GM06990 (cell line): Measurements from ENCODE around the gene RAB44.
A peak's percentile ranks its signal among the peaks of the same experiment; 100 is the strongest.
"Not testable (repeated sequence)": the region's sequence is repeated elsewhere in the genome, so short reads cannot be mapped to it uniquely, and the experiment has no call there.

Source experiments
- DNase-seq: peaks from one replicate; pipeline ENCODE4 v3.0.0-alpha.2; 2011; ENCODE audit not compliant: insufficient read length; ENCODE audit errors: extremely low read depth
- H3K27me3 ChIP-seq: replicated peaks from 2 replicates; pipeline ENCODE4 v1.6.0; 2011; ENCODE audit warnings: low read length; ENCODE audit not compliant: control insufficient read depth, insufficient read depth
- H3K36me3 ChIP-seq: 2 replicates; pipeline ENCODE4 v1.5.1; 2011; ENCODE audit warnings: low read length; ENCODE audit not compliant: control insufficient read depth, insufficient read depth
- H3K4me3 ChIP-seq: replicated peaks from 2 replicates; pipeline ENCODE4 v1.5.1; 2011; ENCODE audit warnings: low read depth, mild to moderate bottlenecking, control low read depth, low read length
- TF ChIP-seq, protein P1 (sequence below): IDR thresholded peaks from 2 replicates; pipeline ENCODE4 v1.5.1; 2011; ENCODE audit warnings: low read length, control low read depth, mild to moderate bottlenecking, inconsistent platforms; ENCODE audit not compliant: insufficient read depth, poor library complexity, severe bottlenecking

Gene RAB44

DNA sequence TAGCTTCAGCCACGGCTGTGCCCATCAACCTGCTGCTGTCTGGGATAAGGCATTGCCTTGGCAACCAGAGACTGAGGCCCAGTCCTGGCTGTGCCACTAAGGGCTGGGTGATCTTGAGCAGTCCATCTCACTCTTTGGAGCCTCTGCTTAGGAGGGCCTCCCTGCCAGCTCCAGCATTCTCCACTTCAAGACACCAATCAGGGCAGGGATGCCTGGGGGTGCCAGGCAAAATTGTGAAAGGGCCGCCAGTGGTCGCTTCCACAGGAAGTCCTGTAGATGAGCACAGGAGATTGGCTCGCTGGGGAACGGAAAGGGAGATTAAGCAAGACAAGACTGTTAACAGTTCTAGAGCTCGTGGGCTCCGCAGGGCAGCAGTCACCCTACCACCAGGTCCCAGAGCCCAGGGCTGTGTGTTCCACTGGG, at the start of gene RAB44:
RAB44 (plus strand) TSS at position 346 of the 423 bp plus-strand sequence. CDS start 6,410 bp downstream, outside the sequence.
- no peak for DNase-seq
- no peaks in the 10 kb centered on the region for H3K36me3 ChIP-seq
- no peak within 1 kb of the TSS for H3K4me3 ChIP-seq
- no peaks in the 10 kb centered on the region for H3K27me3 ChIP-seq
- TF ChIP-seq, protein P1, sequence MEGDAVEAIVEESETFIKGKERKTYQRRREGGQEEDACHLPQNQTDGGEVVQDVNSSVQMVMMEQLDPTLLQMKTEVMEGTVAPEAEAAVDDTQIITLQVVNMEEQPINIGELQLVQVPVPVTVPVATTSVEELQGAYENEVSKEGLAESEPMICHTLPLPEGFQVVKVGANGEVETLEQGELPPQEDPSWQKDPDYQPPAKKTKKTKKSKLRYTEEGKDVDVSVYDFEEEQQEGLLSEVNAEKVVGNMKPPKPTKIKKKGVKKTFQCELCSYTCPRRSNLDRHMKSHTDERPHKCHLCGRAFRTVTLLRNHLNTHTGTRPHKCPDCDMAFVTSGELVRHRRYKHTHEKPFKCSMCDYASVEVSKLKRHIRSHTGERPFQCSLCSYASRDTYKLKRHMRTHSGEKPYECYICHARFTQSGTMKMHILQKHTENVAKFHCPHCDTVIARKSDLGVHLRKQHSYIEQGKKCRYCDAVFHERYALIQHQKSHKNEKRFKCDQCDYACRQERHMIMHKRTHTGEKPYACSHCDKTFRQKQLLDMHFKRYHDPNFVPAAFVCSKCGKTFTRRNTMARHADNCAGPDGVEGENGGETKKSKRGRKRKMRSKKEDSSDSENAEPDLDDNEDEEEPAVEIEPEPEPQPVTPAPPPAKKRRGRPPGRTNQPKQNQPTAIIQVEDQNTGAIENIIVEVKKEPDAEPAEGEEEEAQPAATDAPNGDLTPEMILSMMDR, result no peak

DNA sequence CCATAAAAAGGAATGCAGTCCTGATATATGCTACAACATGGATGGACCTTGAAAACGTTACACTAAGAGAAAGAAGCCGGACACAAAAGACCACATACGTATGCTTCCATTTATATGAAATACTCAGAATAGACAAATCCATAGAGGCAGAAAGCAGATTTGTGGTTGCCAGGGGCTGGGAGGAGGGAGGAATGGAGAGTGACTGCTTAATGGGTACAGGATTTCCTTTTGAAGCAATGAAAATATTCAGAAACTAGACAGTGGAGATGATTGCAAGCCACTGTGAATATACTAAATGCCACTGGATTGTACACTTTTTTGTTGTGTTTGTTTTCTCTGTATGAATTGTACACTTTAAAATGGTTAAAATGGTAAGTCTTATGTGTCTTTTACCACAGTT, 48.5 kb upstream of the RAB44 start:
- DNase-seq, result no peak
- no peak overlapping the region for H3K4me3 ChIP-seq
- TF ChIP-seq, protein P1, result no peak
- H3K36me3 ChIP-seq, result no peaks in the 10 kb centered on the region
- H3K27me3 ChIP-seq, result no peaks in the 10 kb centered on the region

DNA sequence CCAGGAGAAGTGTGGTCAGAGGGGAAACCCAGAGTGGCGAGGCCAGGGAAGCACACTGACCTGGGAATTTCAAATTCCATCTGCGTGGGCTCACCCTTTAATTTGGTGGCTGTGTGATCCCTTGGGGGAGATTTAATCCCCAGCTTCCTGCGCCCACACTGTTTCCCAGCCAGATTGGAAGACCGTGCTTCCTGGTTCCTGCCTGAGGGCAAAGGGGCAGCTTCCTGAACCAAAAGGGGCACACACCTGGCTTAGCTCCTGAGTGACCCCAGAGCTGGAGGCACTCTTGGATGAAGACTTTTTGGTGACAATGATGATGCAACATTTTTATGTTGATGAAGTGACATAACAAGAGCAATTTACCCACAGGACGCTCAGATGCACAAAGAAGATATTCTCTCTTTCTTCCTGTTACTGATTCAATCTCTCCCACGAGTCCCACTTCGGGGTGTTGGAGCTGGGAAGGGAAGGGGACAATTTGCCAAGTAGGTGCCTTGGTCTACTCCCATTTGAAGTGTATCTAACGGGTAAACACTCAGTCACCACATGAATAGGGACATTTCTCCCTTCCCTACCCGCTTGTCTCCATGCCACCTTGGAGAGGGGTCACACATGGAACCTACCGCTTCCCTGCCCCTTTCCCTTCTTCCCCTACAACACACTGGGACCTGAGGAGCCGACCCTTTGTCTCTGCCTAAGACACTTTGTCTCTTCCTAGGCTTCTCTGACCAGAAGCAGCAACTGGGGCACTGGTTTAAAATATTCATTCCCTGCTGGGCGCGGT, 47.7 kb upstream of the RAB44 start:
- Histone ChIP-seq H3K27me3 (no peaks in the 10 kb centered on the region), H3K36me3 (no peaks in the 10 kb centered on the region), H3K4me3 (no peak overlapping the region)
- DNase-seq, result no peak
- TF ChIP-seq, protein P1, result no peak

DNA sequence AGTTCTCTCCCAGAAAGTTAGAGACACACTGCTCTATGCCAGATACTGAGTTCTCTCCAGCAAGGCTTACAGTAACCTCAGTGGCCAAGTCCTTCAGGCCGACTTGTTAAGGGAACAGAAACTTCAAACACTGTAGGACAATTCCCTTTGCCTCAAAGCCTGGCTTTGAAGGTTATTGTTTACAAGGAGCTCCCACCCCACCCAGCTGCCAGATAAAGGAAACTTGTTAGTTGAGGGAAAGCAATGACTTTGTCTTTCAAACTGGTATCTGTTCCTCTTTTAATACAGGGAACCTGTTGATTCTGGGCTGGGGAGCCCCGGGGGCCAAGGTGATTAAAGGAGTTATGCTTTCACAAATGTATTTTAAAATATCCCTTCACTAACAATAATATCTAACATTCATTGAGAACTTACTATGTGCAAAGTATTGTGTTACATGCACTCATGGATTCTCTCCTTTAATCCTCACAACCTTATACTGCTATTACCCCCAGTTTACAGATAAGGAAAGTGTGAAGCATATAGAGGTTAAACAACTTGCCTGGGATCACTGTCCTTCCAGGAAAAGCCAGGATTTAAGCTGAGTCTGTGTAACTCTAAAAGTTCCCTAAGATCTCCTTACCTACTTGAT, 46.7 kb upstream of the RAB44 start:
- no peaks in the 10 kb centered on the region for H3K36me3 ChIP-seq
- H3K4me3 ChIP-seq, result no peak overlapping the region
- TF ChIP-seq, protein P1, result no peak
- peak; percentile 70 for DNase-seq
- H3K27me3 ChIP-seq, result no peaks in the 10 kb centered on the region

- Histone ChIP-seq H3K27me3 (no peaks in the 10 kb centered on the region), H3K4me3 (no peak overlapping the region), H3K36me3 (no peaks in the 10 kb centered on the region)
- TF ChIP-seq, protein P1, result no peak
- DNase-seq, result no peak
Measured at GRCh38 chr6:36651659-36652379, 45.8 kb upstream of the RAB44 start.

GRCh38 chr6:36654469-36654868, 43.2 kb upstream of the RAB44 start:
- not testable (repeated sequence) for H3K4me3 ChIP-seq, H3K36me3 ChIP-seq, DNase-seq

More at GRCh38 chr6:36654469-36654868, 43.2 kb upstream of the RAB44 start:
- not testable (repeated sequence) for H3K27me3 ChIP-seq
